Heart right ventricle (tissue), 16 donors: ENCODE results near the gene CDR2L. TPM values are rescaled to one million over a fixed set of nuclear protein-coding genes. Genes with fewer than 3 reads are reported as not detected.
A peak's percentile ranks its signal among the peaks of the same experiment; 100 is the strongest.

ENCODE experiments used
- ATAC-seq, 8 donors: fragments of 200-7000 bp; cut with Tn5 transposase; one replicate each; pipeline ENCODE4 v1.9.1; 2020; ENCODE audit warnings: mild to moderate bottlenecking in 8 of 8, moderate library complexity in 8 of 8, moderate number of reproducible peaks in 1 of 8
- DNase-seq, 2 donors: peaks; one replicate each; pipeline ENCODE4 v3.0.0-alpha.2; 2020
- H3K27ac ChIP-seq, 10 donors: fragments of 200-600 bp; sonication (generic) in 2 of 10; one replicate each; pipeline versions ENCODE4 v1.5.0 to v1.8.0; 2020 to 2022; ENCODE audit warnings: mild to moderate bottlenecking in 3 of 10
- H3K27me3 ChIP-seq, 7 donors: fragments of 200-600 bp; one replicate each; pipeline ENCODE4 v1.8.0; 2021 to 2022; ENCODE audit warnings: mild to moderate bottlenecking in 2 of 7
- H3K36me3 ChIP-seq, 9 donors: fragments of 200-600 bp; sonication (generic) in 1 of 9; one replicate each; pipeline versions ENCODE4 v1.5.0 to v1.8.0; 2020 to 2022; ENCODE audit warnings: mild to moderate bottlenecking in 2 of 9
- H3K4me1 ChIP-seq, 9 donors: fragments of 200-600 bp; sonication (generic) in 1 of 9; one replicate each; pipeline versions ENCODE4 v1.5.0 to v1.8.0; 2020 to 2022; ENCODE audit warnings: mild to moderate bottlenecking in 4 of 9
- H3K4me3 ChIP-seq, 10 donors: fragments of 200-600 bp; sonication (generic) in 2 of 10; one replicate each; pipeline versions ENCODE4 v1.5.0 to v1.8.0; 2020 to 2022; ENCODE audit warnings: mild to moderate bottlenecking in 7 of 10, moderate library complexity in 2 of 10
- H3K9me3 ChIP-seq, 11 donors: fragments of 200-600 bp in 10 of 11; sonication (generic) in 2 of 11; one replicate each; pipeline versions ENCODE4 v1.5.0 to v1.8.0; 2013 to 2022; ENCODE audit warnings: mild to moderate bottlenecking in 2 of 11, control low read depth in 1 of 11, moderate library complexity in 1 of 11
- CTCF ChIP-seq, 9 donors: fragments of 200-600 bp; sonication (generic) in 2 of 9; IDR thresholded peaks; one replicate each; pipeline versions ENCODE4 v1.5.0 to v1.8.0; 2021 to 2022; ENCODE audit warnings: antibody characterized with exemption in 9 of 9, mild to moderate bottlenecking in 5 of 9, moderate library complexity in 1 of 9
- WGBS, 2 donors: extraction: QIAGEN DNeasy Blood & Tissue Kit; methylation state at CpG; one replicate each; pipeline ENCODE4 v1.1.7; 2013; ENCODE audit warnings: inconsistent platforms in 1 of 2; 5-methylcytosine and 5-hydroxymethylcytosine counted together
- intact Hi-C, 10 donors: fragments of 100-400 bp; cut with DNase I; formaldehyde crosslinking; loops; one replicate each; pipeline versions ENCODE4 v1.11.1 to v1.14.2; 2022
- polyA plus RNA-seq, 2 donors: library from polyadenylated mRNA; stranded (reverse); fragments of 200-250 nt; gene quantifications; one replicate each; pipeline ENCODE4 v1.2.3, GENCODE V29; 2013
- total RNA-seq, 10 donors: library from RNA; stranded (reverse); fragmentation: NEBNext Ultra II Directional in 3 of 10; extraction: Animal tissue kit (Norgen Biotek cat#: 25700) in 3 of 10; gene quantifications; one replicate each; pipeline versions ENCODE4 v1.2.1 to v1.2.4, GENCODE V29; 2021 to 2023
- donor health status: Arrhythmogenic right ventricular cardiomyopathy.
- donor health status: ischemic (EF 13 %, LVEDD 7.1; RV severe dilation, severe dysfunction).
- donor health status: healthy with polysubstance abuse.
- donor health status: DM: no; HTN: yes; CAD: no.
- donor health status: DM: no; HTN: no; CAD: no.
- donor health status: ischemic (EF 25% LVEDD 6.9; RV normal size, moderate dysfunction).
- donor health status: ischemic (EF 25% LVEDD 5.7; RV mildly dilated, moderate dysfunction).
- donor health status: healthy.
- donor health status: DM: yes; HTN: yes; CAD: no.
- donor health status: Ischemic cardiomyopathy.
- donor health status: ischemic (EF 35%, LVEDD 5.7; RV mildly dilated, moderate dysfunction).
- donor health status: nonischemic (EF 11% LVEDD 7.7; RV severe dilation, severe dysfunction).
- donor health status: DM: yes; HTN: yes; CAD: no.
- donor health status: PGD.
- donor health status: ischemic (EF 29% LVEDD 5.4; RV normal size, mild dysfunction).
- donor health status: nonischemic (EF 23%, LVEDD 6.1; RV moderate dilation, normal function).

CDR2L gene
- total and polyA plus RNA-seq, 12 donors = 8.5 to 25.3 (median 14.7) TPM

GRCh38 chr17:75012346-75013091, 25.1 kb downstream of the CDR2L start, which contains the start of gene MRPL58:
Gene MRPL58, plus strand, starts transcription at chr17:75012670. Its CDS starts 17 bp downstream, at chr17:75012687.
- Histone ChIP-seq H3K9me3 (no peaks in the 10 kb centered on the region), H3K27ac (peak within 1 kb of the TSS; percentile 87 to 96 (median 92)), H3K4me3 (peak within 1 kb of the TSS; percentile 73 to 97 (median 90)), H3K27me3 (no peaks in the 10 kb centered on the region), H3K36me3 (peaks cover 0 to 16% (median 0%) of the 10 kb centered on the region in 9 donors), H3K4me1 (peaks cover 12 to 35% (median 28%) of the 10 kb centered on the region in 9 donors)
- intact Hi-C loops = loop anchor here in 7 of 10 donors (1.0 to 10.0 kb wide), 5 partner anchors 26 to 51 kb away; partner anchors contain the start of gene CDR2L (in 1 of the 7)
- DNase-seq (peak; percentile 84 to 85), ATAC-seq (peak; percentile 90 to 94 (median 92))
- TF ChIP-seq CTCF (IDR thresholded peaks at IDR 0.05) = peak in 8 of 9 donors; percentile 28 to 72 (median 59)
- WGBS, 2 donors = 2% methylated on average over 59 to 63 of the region's 63 CpGs

GRCh38 chr17:75013092-75013559, 25.7 kb downstream of the CDR2L start:
- ATAC-seq (no peak), DNase-seq (no peak)
- TF ChIP-seq CTCF (IDR thresholded peaks at IDR 0.05) = no peak

GRCh38 chr17:75019146-75019545, 31.7 kb downstream of the CDR2L start:
- no peak for DNase-seq
- intact Hi-C loops = loop anchor here in 1 of 10 donors (10.0 kb wide), 1 partner anchor 54 kb away; no protein-coding TSS in a partner anchor
- Histone ChIP-seq H3K36me3 (peaks cover 0 to 74% (median 20%) of the 10 kb centered on the region in 9 donors), H3K4me1 (peaks cover 0 to 5% (median 0%) of the 10 kb centered on the region in 9 donors), H3K27me3 (no peaks in the 10 kb centered on the region), H3K27ac (no peak overlapping the region), H3K9me3 (no peaks in the 10 kb centered on the region), H3K4me3 (no peak overlapping the region)
- ATAC-seq = no peak
- no peak for TF ChIP-seq CTCF (IDR thresholded peaks at IDR 0.05)
- WGBS, 2 donors = 92% methylated on average over 5 of the region's 5 CpGs

More at GRCh38 chr17:75013092-75013559, 25.7 kb downstream of the CDR2L start:
- whole genome bisulfite sequencing, 2 donors = 0% methylated on average over 10 of the region's 10 CpGs
- Histone ChIP-seq H3K27me3 (no peaks in the 10 kb centered on the region), H3K27ac (peak overlapping the region; percentile 87 to 96 (median 92)), H3K9me3 (no peaks in the 10 kb centered on the region), H3K4me3 (peak overlapping the region; percentile 73 to 97 (median 90)), H3K36me3 (peaks cover 0 to 22% (median 0%) of the 10 kb centered on the region in 9 donors), H3K4me1 (peaks cover 12 to 35% (median 28%) of the 10 kb centered on the region in 9 donors)
- intact Hi-C loops = loop anchor here in 6 of 10 donors (2.0 to 10.0 kb wide), 4 partner anchors 26 to 51 kb away; partner anchors contain the start of gene CDR2L (in 1 of the 6)

GRCh38 chr17:75019710-75020109, 32.3 kb downstream of the CDR2L start:
- intact Hi-C loops = loop anchor here in 1 of 10 donors (10.0 kb wide), 1 partner anchor 55 kb away; no protein-coding TSS in a partner anchor
- Histone ChIP-seq H3K4me3 (no peak overlapping the region), H3K36me3 (peaks cover 0 to 74% (median 20%) of the 10 kb centered on the region in 9 donors), H3K9me3 (no peaks in the 10 kb centered on the region), H3K27me3 (no peaks in the 10 kb centered on the region), H3K4me1 (no peaks in the 10 kb centered on the region), H3K27ac (no peak overlapping the region)
- ATAC-seq (no peak), DNase-seq (no peak)
- WGBS, 2 donors = 95 to 96% methylated on average over 3 of the region's 3 CpGs
- TF ChIP-seq CTCF (IDR thresholded peaks at IDR 0.05) = no peak
